Upper lobe of right lung (tissue), 1 donor: ENCODE measurements around the gene TMEM134. TPM values are rescaled to one million over a fixed set of nuclear protein-coding genes. Genes with fewer than 3 reads are reported as not detected.

ENCODE experiments used
- ATAC-seq: fragments of 200-7000 bp; cut with Tn5 transposase; one replicate; pipeline ENCODE4 v1.9.1; 2020; ENCODE audit warnings: mild to moderate bottlenecking, moderate library complexity
- DNase-seq: peaks from one replicate; pipeline ENCODE4 v3.0.0-alpha.2; 2020
- H3K27ac ChIP-seq: fragments of 200-600 bp; one replicate; pipeline ENCODE4 v1.8.0; 2022
- H3K27me3 ChIP-seq: fragments of 200-600 bp; one replicate; pipeline ENCODE4 v1.8.0; 2022; ENCODE audit warnings: mild to moderate bottlenecking
- H3K36me3 ChIP-seq: fragments of 200-600 bp; one replicate; pipeline ENCODE4 v1.8.0; 2022
- H3K4me1 ChIP-seq: fragments of 200-600 bp; one replicate; pipeline ENCODE4 v1.8.0; 2022
- H3K4me3 ChIP-seq: fragments of 200-600 bp; one replicate; pipeline ENCODE4 v1.8.0; 2022; ENCODE audit warnings: mild to moderate bottlenecking
- H3K9me3 ChIP-seq: fragments of 200-600 bp; one replicate; pipeline ENCODE4 v1.8.0; 2022
- CTCF ChIP-seq: fragments of 200-600 bp; IDR thresholded peaks from one replicate; pipeline ENCODE4 v1.8.0; 2022; ENCODE audit warnings: antibody characterized with exemption
- intact Hi-C: fragments of 100-400 bp; cut with DNase I; formaldehyde crosslinking; loops from one replicate; pipeline ENCODE4 v1.11.0; 2022
- total RNA-seq: library from RNA; stranded (reverse); fragmentation: NEBNext Ultra II Directional; extraction: Animal tissue kit (Norgen Biotek cat#: 25700); gene quantifications from one replicate; pipeline ENCODE4 v1.2.1, GENCODE V29; 2021
- donor health status: DM: no; HTN: yes; CAD: no; lungs with severe emphysema.

TMEM134 gene
- total RNA-seq, 1 donor from 2014 or later, result 46.9 TPM

GRCh38 chr11:67439321-67440228, 29.5 kb downstream of the TMEM134 start:
- H3K27ac ChIP-seq, result peak overlapping the region; percentile 65
- H3K4me3 ChIP-seq, result no peak overlapping the region
- TF ChIP-seq CTCF, result no peak
- DNase-seq, result no peak
- intact Hi-C loops, result no loop called here
- H3K4me1 ChIP-seq, result peaks cover 19% of the 10 kb centered on the region
- peak; percentile 3 for ATAC-seq
- H3K9me3 ChIP-seq, result no peaks in the 10 kb centered on the region
- no peaks in the 10 kb centered on the region for H3K27me3 ChIP-seq
- H3K36me3 ChIP-seq, result peaks cover 30% of the 10 kb centered on the region

- H3K27ac ChIP-seq, result peak overlapping the region; percentile 65
- ATAC-seq, result no peak
- DNase-seq, result no peak
These were observed 30.7 kb downstream of the TMEM134 start for GRCh38 chr11:67438158-67438902.

GRCh38 chr11:67437809-67438157, 31.3 kb downstream of the TMEM134 start:
- intact Hi-C loops, result no loop called here

More at GRCh38 chr11:67438158-67438902, 30.7 kb downstream of the TMEM134 start:
- H3K36me3 ChIP-seq, result peaks cover 42% of the 10 kb centered on the region
- H3K4me3 ChIP-seq, result peak overlapping the region; percentile 40
- no peak for TF ChIP-seq CTCF
- peaks cover 17% of the 10 kb centered on the region for H3K4me1 ChIP-seq
- no peaks in the 10 kb centered on the region for H3K9me3 ChIP-seq
- intact Hi-C loops, result no loop called here
- no peaks in the 10 kb centered on the region for H3K27me3 ChIP-seq

GRCh38 chr11:67437082-67437808, 31.8 kb downstream of the TMEM134 start, which contains the start of gene PTPRCAP:
TSS of gene PTPRCAP (minus strand) at chr11:67437682. CDS start at chr11:67437619, 63 bp downstream.
- Histone ChIP-seq H3K36me3 (peaks cover 53% of the 10 kb centered on the region), H3K4me3 (peak within 1 kb of the TSS; percentile 40), H3K9me3 (no peaks in the 10 kb centered on the region), H3K27ac (peak within 1 kb of the TSS; percentile 65), H3K27me3 (no peaks in the 10 kb centered on the region), H3K4me1 (peaks cover 9% of the 10 kb centered on the region)
- ATAC-seq, result peak; percentile 8
- no peak for DNase-seq
- intact Hi-C loops, result no loop called here
- TF ChIP-seq CTCF, result no peak

More at GRCh38 chr11:67437809-67438157, 31.3 kb downstream of the TMEM134 start:
- DNase-seq (no peak), ATAC-seq (no peak)
- H3K4me3 ChIP-seq, result peak overlapping the region; percentile 40
- peaks cover 15% of the 10 kb centered on the region for H3K4me1 ChIP-seq
- H3K27me3 ChIP-seq, result no peaks in the 10 kb centered on the region
- peak overlapping the region; percentile 65 for H3K27ac ChIP-seq
- peaks cover 48% of the 10 kb centered on the region for H3K36me3 ChIP-seq
- no peak for TF ChIP-seq CTCF
- H3K9me3 ChIP-seq, result no peaks in the 10 kb centered on the region

- H3K4me1 ChIP-seq, result peaks cover 3% of the 10 kb centered on the region
- H3K27ac ChIP-seq, result peak overlapping the region; percentile 65
- H3K9me3 ChIP-seq, result no peaks in the 10 kb centered on the region
- no peaks in the 10 kb centered on the region for H3K27me3 ChIP-seq
- no peak for TF ChIP-seq CTCF
- DNase-seq, result no peak
- H3K36me3 ChIP-seq, result peaks cover 58% of the 10 kb centered on the region
- ATAC-seq, result peak; percentile 2
- intact Hi-C loops, result no loop called here
- peak overlapping the region; percentile 40 for H3K4me3 ChIP-seq
These were observed 32.5 kb downstream of the TMEM134 start for GRCh38 chr11:67436459-67437081.
